Right cardiac atrium (tissue), 5 donors: Measurements from ENCODE around the gene CYP4F8. TPM values are rescaled to one million over a fixed set of nuclear protein-coding genes. Genes with fewer than 3 reads are reported as not detected.
"Not testable (repeated sequence)": the region's sequence is repeated elsewhere in the genome, so short reads cannot be mapped to it uniquely, and the experiment has no call there.

Experiments used
- ATAC-seq, 2 donors: fragments of 200-7000 bp; cut with Tn5 transposase; one replicate each; pipeline versions ENCODE4 v1.8.0 to v1.9.1; 2020; ENCODE audit warnings: moderate library complexity in 2 of 2, mild to moderate bottlenecking in 1 of 2
- DNase-seq, 3 donors: peaks; one replicate each; pipeline ENCODE4 v3.0.0-alpha.2; 2020
- H3K27ac ChIP-seq: one replicate; pipeline ENCODE4 v1.5.1; 2013; ENCODE audit warnings: mild to moderate bottlenecking, low read length, control low read depth, moderate library complexity
- H3K27me3 ChIP-seq: one replicate; pipeline ENCODE4 v1.6.1; 2013; ENCODE audit not compliant: control insufficient read depth, insufficient read depth
- H3K4me1 ChIP-seq: one replicate; pipeline ENCODE4 v1.6.1; 2013; ENCODE audit warnings: low read length; ENCODE audit not compliant: control insufficient read depth, insufficient read depth
- H3K4me3 ChIP-seq: one replicate; pipeline ENCODE4 v1.5.1; 2013; ENCODE audit warnings: low read length, control low read depth
- H3K9me3 ChIP-seq: one replicate; pipeline ENCODE4 v1.6.1; 2013; ENCODE audit warnings: low read length; ENCODE audit not compliant: control insufficient read depth
- WGBS: extraction: QIAGEN DNeasy Blood & Tissue Kit; methylation state at CpG from one replicate; pipeline ENCODE4 v1.1.7; 2013; 5-methylcytosine and 5-hydroxymethylcytosine counted together
- intact Hi-C, 4 donors: fragments of 100-400 bp; cut with DNase I; formaldehyde crosslinking; loops; one replicate each; pipeline versions ENCODE4 v1.11.0 to v1.14.0; 2022 to 2023
- polyA plus RNA-seq: library from polyadenylated mRNA; stranded (reverse); fragments of 200-250 nt; gene quantifications from one replicate; pipeline ENCODE4 v1.2.3, GENCODE V29; 2013
- total RNA-seq, 4 donors: library from RNA; stranded (reverse); fragmentation: NEBNext Ultra II Directional; extraction: Animal tissue kit (Norgen Biotek cat#: 25700); gene quantifications; one replicate each; pipeline ENCODE4 v1.2.1, GENCODE V29; 2021
- donor health status: healthy with polysubstance abuse.
- donor health status: DM: no; HTN: yes; CAD: no.
- donor health status: DM: no; HTN: no; CAD: no.
- donor health status: DM: no; HTN: yes; CAD: no; lungs with severe emphysema.
- donor health status: DM: yes; HTN: yes; CAD: no.

Gene CYP4F8
- total and polyA plus RNA-seq, 5 donors: not detected

DNA sequence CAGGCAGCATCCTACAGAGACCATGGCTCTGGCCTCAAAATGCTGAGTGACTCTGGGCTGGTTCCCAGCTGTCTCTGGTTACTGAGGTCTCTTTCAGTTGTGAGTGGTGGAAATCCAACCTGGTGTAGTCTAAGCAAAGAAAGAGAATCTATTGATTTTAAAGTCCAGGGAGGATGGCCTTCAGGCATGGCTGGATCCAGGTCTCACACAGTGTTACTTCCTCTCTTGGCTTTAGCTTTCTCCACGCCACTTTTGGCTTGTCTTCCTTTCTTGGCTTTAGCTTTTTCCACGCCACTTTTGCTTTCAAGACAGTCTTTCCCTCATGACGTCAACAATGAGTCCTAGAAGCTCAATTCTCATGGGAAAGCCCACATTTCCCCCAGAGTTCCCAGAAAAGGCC lies 29.8 kb downstream of the CYP4F8 start:
- ATAC-seq (no peak), DNase-seq (no peak)
- Histone ChIP-seq H3K9me3 (no peaks in the 10 kb centered on the region), H3K4me3 (no peak overlapping the region), H3K27ac (no peak overlapping the region), H3K27me3 (no peaks in the 10 kb centered on the region), H3K4me1 (no peaks in the 10 kb centered on the region)
- 62% methylated on average over 3 of the region's 3 CpGs for WGBS
- intact Hi-C loops: no loop called here

GRCh38 chr19:15649526-15649925 lies 34.5 kb downstream of the CYP4F8 start:
- no peaks in the 10 kb centered on the region for H3K9me3 ChIP-seq
- ATAC-seq (no peak), DNase-seq (no peak)
- H3K27me3 ChIP-seq: no peaks in the 10 kb centered on the region
- no peaks in the 10 kb centered on the region for H3K4me1 ChIP-seq
- 68% methylated on average over 2 of the region's 2 CpGs for WGBS
- H3K4me3 ChIP-seq: no peak overlapping the region
- no peak overlapping the region for H3K27ac ChIP-seq
- intact Hi-C loops: no loop called here

DNA sequence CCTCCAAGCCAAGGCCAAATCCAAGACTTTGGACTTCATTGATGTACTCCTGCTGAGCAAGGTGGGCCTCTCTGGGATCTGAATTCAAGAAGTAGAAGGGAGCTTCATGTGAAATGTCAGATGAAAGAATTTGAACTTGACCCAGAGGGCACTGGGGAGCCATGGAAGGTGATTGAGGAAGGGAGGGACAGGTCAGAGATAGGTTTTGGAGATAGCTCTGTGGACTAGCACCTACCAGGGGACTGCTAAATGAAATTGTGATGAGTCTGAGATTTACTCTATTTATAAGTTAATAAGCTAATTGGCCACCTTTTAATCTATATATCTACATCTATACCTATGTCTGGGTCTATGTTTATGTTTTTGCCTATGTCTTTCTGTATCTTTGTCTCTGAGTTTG lies 35.1 kb downstream of the CYP4F8 start:
- H3K4me1 ChIP-seq, H3K27me3 ChIP-seq, H3K9me3 ChIP-seq, H3K27ac ChIP-seq, H3K4me3 ChIP-seq, ATAC-seq, DNase-seq, intact Hi-C loops: not testable (repeated sequence)

DNA sequence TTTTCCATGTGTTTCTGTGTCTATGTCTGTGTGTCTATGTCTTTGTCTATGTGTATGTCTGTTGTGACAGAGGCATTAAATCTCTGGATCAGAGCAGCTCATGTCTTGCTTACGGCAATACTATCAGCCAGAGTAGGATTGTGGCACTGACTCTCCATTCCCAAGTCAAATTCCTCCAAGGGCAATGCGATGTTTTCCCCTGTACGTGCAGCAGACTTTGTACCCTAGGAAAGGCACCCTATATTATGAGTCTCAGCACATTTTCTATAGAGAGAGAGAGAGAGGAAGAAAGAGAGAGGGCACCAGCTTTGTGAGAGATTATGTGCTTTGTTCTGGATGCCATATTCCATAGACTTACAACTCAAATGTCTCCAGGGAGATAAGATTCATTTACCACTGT lies 36.8 kb downstream of the CYP4F8 start:
- intact Hi-C loops: no loop called here
- 74% methylated on average over 3 of the region's 3 CpGs for WGBS
- no peak for ATAC-seq
- Histone ChIP-seq H3K9me3 (no peaks in the 10 kb centered on the region), H3K4me3 (no peak overlapping the region), H3K27ac (no peak overlapping the region), H3K27me3 (no peaks in the 10 kb centered on the region), H3K4me1 (no peaks in the 10 kb centered on the region)
- no peak for DNase-seq

GRCh38 chr19:15652559-15653278 lies 37.7 kb downstream of the CYP4F8 start:
- ATAC-seq (no peak), DNase-seq (no peak)
- WGBS: 78% methylated on average over 8 of the region's 8 CpGs
- Histone ChIP-seq H3K4me3 (no peak overlapping the region), H3K27ac (no peak overlapping the region), H3K9me3 (no peaks in the 10 kb centered on the region), H3K27me3 (no peaks in the 10 kb centered on the region), H3K4me1 (no peaks in the 10 kb centered on the region)
- intact Hi-C loops: no loop called here

GRCh38 chr19:15656467-15656866 lies 41.4 kb downstream of the CYP4F8 start:
- no peak overlapping the region for H3K27ac ChIP-seq
- no peak for ATAC-seq
- no peaks in the 10 kb centered on the region for H3K27me3 ChIP-seq
- intact Hi-C loops: no loop called here
- H3K9me3 ChIP-seq: no peaks in the 10 kb centered on the region
- H3K4me3 ChIP-seq: no peak overlapping the region
- no peak for DNase-seq
- no peaks in the 10 kb centered on the region for H3K4me1 ChIP-seq

DNA sequence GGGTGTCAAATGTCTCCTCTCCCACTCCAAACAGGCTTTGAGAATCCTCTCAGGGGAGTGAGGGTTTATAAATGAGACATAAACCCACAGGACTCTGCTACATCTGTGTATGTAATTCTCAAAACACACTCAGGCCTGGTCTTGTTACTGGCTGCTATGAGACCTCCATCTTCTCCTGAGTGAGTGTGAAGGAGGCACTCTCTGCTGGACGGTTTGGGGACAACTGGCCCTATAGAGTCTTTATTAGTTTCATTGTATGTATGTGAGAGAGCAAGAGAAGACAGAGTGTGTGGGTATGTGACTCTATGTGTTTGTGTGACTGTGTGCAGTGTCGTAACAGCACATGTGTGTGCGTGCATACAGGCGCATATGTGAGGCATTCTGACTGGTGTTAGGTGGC lies 48.2 kb downstream of the CYP4F8 start:
- WGBS: 76% methylated on average over 4 of the region's 4 CpGs
- ATAC-seq (no peak), DNase-seq (no peak)
- peaks cover 2% of the 10 kb centered on the region for H3K9me3 ChIP-seq
- intact Hi-C loops: no loop called here
- H3K4me1 ChIP-seq: no peaks in the 10 kb centered on the region
- H3K27ac ChIP-seq: no peak overlapping the region
- no peak overlapping the region for H3K4me3 ChIP-seq
- no peaks in the 10 kb centered on the region for H3K27me3 ChIP-seq

GRCh38 chr19:15666186-15666585 lies 51.2 kb downstream of the CYP4F8 start:
- Histone ChIP-seq H3K4me3 (no peak overlapping the region), H3K9me3 (peaks cover 2% of the 10 kb centered on the region), H3K4me1 (no peaks in the 10 kb centered on the region), H3K27ac (no peak overlapping the region), H3K27me3 (no peaks in the 10 kb centered on the region)
- WGBS: 16% methylated on average over 1 of the region's 1 CpG
- DNase-seq (no peak), ATAC-seq (no peak)
- intact Hi-C loops: no loop called here

GRCh38 chr19:15666883-15667282 lies 51.9 kb downstream of the CYP4F8 start:
- intact Hi-C loops: no loop called here
- Histone ChIP-seq H3K4me3 (no peak overlapping the region), H3K27ac (no peak overlapping the region), H3K4me1 (no peaks in the 10 kb centered on the region), H3K9me3 (peaks cover 2% of the 10 kb centered on the region), H3K27me3 (no peaks in the 10 kb centered on the region)
- ATAC-seq (no peak), DNase-seq (peak in 2 of 3 donors; percentile 51 to 67)
- WGBS: 41% methylated on average over 4 of the region's 4 CpGs

GRCh38 chr19:15669440-15669839 lies 54.4 kb downstream of the CYP4F8 start:
- H3K27ac ChIP-seq: no peak overlapping the region
- intact Hi-C loops: no loop called here
- 69% methylated on average over 3 of the region's 3 CpGs for WGBS
- H3K4me3 ChIP-seq: no peak overlapping the region
- H3K9me3 ChIP-seq: peaks cover 2% of the 10 kb centered on the region
- ATAC-seq (no peak), DNase-seq (no peak)
- H3K4me1 ChIP-seq: peaks cover 4% of the 10 kb centered on the region
- H3K27me3 ChIP-seq: no peaks in the 10 kb centered on the region

- ATAC-seq (no peak), DNase-seq (no peak)
- intact Hi-C loops: loop anchor here in 1 of 4 donors (5.0 kb wide), 1 partner anchor 107 kb away; no protein-coding TSS in a partner anchor
- no peaks in the 10 kb centered on the region for H3K27me3 ChIP-seq
- H3K4me3 ChIP-seq: no peak overlapping the region
- H3K9me3 ChIP-seq: no peaks in the 10 kb centered on the region
- H3K4me1 ChIP-seq: peaks cover 4% of the 10 kb centered on the region
- 68% methylated on average over 4 of the region's 4 CpGs for WGBS
- H3K27ac ChIP-seq: no peak overlapping the region
Observed at GRCh38 chr19:15669891-15670290, 54.9 kb downstream of the CYP4F8 start.
